Motor neuron (in vitro differentiated cells): ENCODE results near the gene GNG14. TPM values are rescaled to one million over a fixed set of nuclear protein-coding genes. Genes with fewer than 3 reads are reported as not detected.
"Not testable (repeated sequence)": the region's sequence is repeated elsewhere in the genome, so short reads cannot be mapped to it uniquely, and the experiment has no call there.

Experiments used
- ATAC-seq, 8 experiments: fragments of 200-7000 bp; cut with Tn5 transposase; replicated peaks in 6 of 8; 2 replicates each; pipeline ENCODE4 v1.8.0; 2021; ENCODE audit warnings: mild to moderate bottlenecking in 8 of 8, moderate library complexity in 8 of 8
- H3K27ac ChIP-seq, 2 donors: fragments of 250-450 bp; sonication (Bioruptor Pico); 2 replicates each; pipeline ENCODE4 v1.9.0; 2021; ENCODE audit warnings: antibody characterized with exemption in 2 of 2, mild to moderate bottlenecking in 2 of 2, moderate library complexity in 1 of 2
- H3K4me1 ChIP-seq, 2 donors: fragments of 250-450 bp; sonication (Bioruptor Pico); replicated peaks in 1 of 2; 2 replicates each; pipeline ENCODE4 v1.6.1; 2021; ENCODE audit warnings: antibody characterized with exemption in 2 of 2, mild to moderate bottlenecking in 2 of 2, moderate library complexity in 1 of 2
- H3K4me3 ChIP-seq, 5 donors: fragments of 250-450 bp; sonication (Bioruptor Pico); 2 replicates each; pipeline ENCODE4 v1.9.0; 2021; ENCODE audit warnings: antibody characterized with exemption in 5 of 5, mild to moderate bottlenecking in 5 of 5, moderate library complexity in 4 of 5
- WGBS, 10 experiments: fragments of 450-650 bp; shearing (Covaris generic); methylation state at CpG; one replicate each; pipeline ENCODE4 v1.0.0; 2022; 5-methylcytosine and 5-hydroxymethylcytosine counted together
- in situ Hi-C, 9 experiments: fragments of 400-800 bp; cut with MboI; loops; one replicate each; pipeline ENCODE4 v1.15.0; 2021; ENCODE audit warnings: low sequenced_read_pairs in 9 of 9, low pct_unique_long_range_greater_than_20kb in 2 of 9; ENCODE audit not compliant: unreplicated experiment in 9 of 9
- total RNA-seq, 8 experiments: library from RNA; unstranded; fragments of 300-600 nt; gene quantifications; 2 replicates each; pipeline versions ENCODE4 v1.2.3 to v1.2.4, GENCODE V29; 2022

GNG14 gene
- total RNA-seq, 8 experiments from 2014 or later: 3.7 to 5.7 TPM; not detected in 6

DNA sequence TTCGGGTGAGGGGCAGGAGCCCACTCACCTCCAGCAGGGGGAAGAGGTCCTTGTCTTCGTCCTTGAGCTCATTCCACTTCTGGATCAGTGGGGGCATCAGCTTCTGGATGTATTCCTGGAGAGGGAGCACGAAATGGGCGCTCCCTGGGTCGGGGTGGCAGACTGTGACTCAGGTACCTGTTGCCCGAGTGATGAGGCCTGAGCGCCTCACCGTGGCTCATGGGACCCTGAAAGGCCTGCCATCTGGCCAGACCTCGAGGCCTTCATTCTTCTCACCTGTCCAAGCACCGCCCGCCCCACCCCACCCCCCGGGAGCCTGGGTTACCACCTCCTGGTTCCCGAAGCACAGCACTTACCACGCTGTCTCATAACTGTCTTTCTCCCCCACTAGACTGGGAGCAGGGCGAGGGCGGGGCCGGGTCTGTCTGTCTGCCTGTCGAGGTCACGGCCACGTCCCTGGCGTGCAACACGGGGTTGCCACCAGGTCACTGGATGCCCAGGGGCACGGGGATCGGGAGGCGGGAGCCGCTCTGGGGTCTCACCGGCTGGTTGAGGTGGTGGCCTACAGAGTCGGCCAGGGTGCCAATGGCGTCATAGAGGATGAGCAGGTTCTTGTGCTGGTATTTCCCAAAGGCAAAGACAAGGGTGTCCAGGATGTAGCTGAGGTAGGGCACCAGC is 18.0 kb downstream of the GNG14 start:
- ATAC-seq: no peak

DNA sequence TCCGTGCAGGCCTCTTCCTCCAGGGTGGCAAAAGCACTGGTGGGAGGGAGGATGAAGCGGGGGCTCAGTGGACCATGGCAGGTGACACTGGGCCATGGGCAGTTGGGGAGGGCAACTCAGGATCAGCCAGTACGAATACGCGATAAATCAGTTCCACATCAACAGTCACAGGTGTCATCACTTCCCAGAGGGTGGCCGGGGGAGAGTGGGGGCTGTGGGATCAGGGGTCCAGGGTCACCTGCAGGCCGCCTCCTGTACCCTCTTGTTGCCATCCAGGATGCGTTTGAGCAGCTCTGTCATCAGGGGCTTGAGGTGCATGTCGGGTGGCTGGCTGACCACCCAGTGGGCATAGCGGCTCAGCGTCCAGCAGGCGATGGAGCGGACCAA is 18.5 kb downstream of the GNG14 start:
- in situ Hi-C loops: no loop called here
- 95 to 100% (median 100%) methylated on average over 1 to 4 of the region's 13 CpGs; no CpG with 5 or more reads in 7 of the 10 experiments for WGBS, 10 experiments
- Histone ChIP-seq H3K4me1 (peaks cover 8 to 9% of the 10 kb centered on the region in 2 donors), H3K27ac (no peak overlapping the region), H3K4me3 (no peak overlapping the region)
- ATAC-seq: no peak

More for the DNA sequence above, 18.0 kb downstream of the GNG14 start:
- 89 to 100% (median 90%) methylated on average over 1 to 7 of the region's 29 CpGs; no CpG with 5 or more reads in 7 of the 10 experiments for WGBS, 10 experiments
- in situ Hi-C loops: no loop called here
- Histone ChIP-seq H3K4me3 (no peak overlapping the region), H3K4me1 (peaks cover 8 to 9% of the 10 kb centered on the region in 2 donors), H3K27ac (no peak overlapping the region)

DNA sequence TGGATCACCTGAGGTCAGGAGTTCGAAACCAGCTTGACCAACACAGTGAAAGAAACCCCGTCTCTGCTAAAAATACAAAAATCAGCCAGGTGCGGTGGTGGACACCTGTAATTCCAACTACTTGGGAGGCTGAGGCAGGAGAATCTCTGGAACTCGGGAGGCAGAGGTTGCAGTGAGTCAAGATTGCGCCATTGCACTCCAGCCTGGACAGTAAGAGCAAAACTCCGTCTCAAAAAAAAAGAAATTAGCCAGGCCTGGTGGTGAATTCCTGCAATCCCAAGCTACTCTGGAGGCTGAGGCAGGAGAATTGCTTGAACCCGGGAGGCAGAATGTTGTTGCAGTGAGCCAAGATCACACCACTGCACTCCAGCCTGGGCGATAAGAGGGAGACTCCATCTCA is 20.8 kb downstream of the GNG14 start:
- in situ Hi-C loops: no loop called here
- Histone ChIP-seq H3K4me3 (no peak overlapping the region), H3K4me1 (no peaks in the 10 kb centered on the region), H3K27ac (no peak overlapping the region)
- WGBS, 10 experiments: 60 to 100% (median 97%) methylated on average over 1 to 6 of the region's 8 CpGs; no CpG with 5 or more reads in 1 of the 10 experiments
- ATAC-seq: no peak

DNA sequence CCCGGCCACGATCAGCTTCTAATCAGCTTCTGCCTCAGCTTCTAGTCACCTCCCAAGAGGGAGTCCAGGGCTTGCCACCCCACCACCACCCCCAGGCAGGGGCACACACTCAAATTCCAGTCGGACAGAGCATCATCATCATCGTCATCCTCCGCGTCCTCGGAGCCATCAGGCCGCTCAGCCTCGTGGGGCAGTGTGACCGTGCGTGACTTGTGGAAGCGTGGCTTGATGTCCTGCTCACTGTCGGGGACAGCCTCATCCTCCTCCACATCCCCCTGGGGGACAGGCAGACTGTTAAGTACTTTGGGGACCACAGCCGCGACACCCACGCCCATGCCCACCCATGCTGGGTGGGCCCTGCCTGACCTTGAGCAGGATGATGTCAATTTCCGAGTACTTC is 23.4 kb downstream of the GNG14 start:
- in situ Hi-C loops: no loop called here
- ATAC-seq: peak in 2 of 8 experiments; percentile 8 to 15
- 88 to 96% (median 90%) methylated on average over 2 to 6 of the region's 17 CpGs; no CpG with 5 or more reads in 7 of the 10 experiments for WGBS, 10 experiments
- H3K4me1 ChIP-seq: no peaks in the 10 kb centered on the region
- H3K4me3 ChIP-seq: no peak overlapping the region
- H3K27ac ChIP-seq: no peak overlapping the region

DNA sequence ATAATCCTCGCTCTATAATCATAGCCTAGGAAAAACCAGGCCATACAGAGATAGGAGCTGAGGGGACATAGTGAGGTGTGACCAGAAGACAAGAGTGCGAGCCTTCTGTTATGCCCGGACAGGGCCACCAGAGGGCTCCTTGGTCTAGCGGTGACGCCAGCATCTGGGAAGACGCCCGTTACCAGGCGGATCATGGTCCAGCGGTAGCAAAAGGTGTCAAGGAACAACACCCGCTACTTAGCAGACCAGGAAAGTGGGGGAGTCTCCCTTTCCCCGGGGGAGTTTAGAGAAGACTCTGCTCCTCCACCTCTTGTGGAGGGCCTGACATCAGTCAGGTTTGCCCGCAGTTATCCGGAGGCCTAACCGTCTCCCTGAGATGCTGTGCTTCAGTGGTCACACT is 24.3 kb downstream of the GNG14 start:
- in situ Hi-C loops, ATAC-seq, H3K4me1 ChIP-seq, H3K4me3 ChIP-seq, H3K27ac ChIP-seq: not testable (repeated sequence)
- no CpG with 5 or more reads among the region's 14 CpGs for WGBS, 10 experiments

DNA sequence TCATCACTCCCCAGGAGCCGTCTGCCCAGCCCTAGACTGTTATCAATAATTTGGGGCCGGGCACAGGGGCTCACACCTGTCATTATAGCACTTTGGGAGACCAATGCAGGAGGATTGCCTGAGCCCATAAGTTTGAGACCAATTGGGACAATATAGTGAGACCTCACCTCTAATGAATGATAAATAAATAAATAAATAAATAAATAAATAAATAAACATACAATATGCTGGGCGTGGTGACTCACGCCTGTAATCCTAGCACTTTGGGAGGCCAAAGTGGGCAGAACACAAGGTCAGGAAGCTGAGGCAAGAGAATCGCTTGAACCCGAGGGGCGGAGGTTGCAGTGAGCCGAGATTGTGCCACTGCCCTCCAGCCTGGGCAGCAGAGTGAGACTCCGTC is 25.5 kb downstream of the GNG14 start:
- WGBS, 10 experiments: 78 to 100% (median 91%) methylated on average over 1 to 7 of the region's 9 CpGs; no CpG with 5 or more reads in 1 of the 10 experiments
- ATAC-seq, H3K27ac ChIP-seq, in situ Hi-C loops, H3K4me1 ChIP-seq, H3K4me3 ChIP-seq: not testable (repeated sequence)

DNA sequence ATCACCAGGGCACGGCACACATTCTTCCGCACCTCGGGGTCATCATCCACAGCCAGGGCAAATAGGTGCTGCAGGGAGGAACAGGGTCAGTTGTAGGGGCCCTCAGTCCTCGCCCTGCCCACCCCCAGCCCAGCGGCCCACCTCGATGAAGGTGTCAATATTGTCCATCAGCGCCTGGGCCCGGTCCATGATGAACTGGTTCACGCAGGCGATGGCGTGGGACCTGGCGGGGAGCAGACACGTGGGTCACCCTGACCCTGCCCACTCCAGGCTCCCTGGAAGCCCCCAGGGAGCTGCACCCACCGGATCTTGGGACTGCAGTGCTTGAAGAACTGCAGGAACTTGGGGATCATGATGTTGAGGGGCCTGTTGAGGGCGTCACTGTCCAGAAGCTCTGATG is 27.3 kb downstream of the GNG14 start:
- ATAC-seq: peak in 1 of 8 experiments; percentile 19
- 96 to 100% methylated on average over 1 to 7 of the region's 15 CpGs; no CpG with 5 or more reads in 8 of the 10 experiments for WGBS, 10 experiments
- Histone ChIP-seq H3K4me3 (no peak overlapping the region), H3K4me1 (peaks cover 0 to 5% of the 10 kb centered on the region in 2 donors), H3K27ac (no peak overlapping the region)
- in situ Hi-C loops: no loop called here

DNA sequence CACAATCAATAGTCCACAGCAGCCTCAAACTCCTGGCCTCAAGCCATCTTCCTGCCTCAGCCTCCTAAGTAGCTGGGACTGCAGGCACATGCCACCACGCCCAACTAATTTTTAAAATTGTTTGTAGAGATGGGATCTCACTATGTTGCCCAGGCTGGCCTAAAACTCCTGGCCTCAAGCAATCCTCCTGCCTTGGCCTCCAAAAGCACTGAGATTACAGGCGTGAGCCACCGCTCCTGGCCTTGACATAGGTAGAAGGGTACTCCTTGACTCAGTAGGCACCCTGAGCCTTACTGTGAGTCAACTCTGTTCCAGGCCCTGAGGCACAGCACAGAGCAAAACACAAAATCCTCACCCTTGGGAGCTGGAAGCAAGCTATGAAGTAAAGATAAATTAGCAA is 28.1 kb downstream of the GNG14 start:
- H3K4me3 ChIP-seq: no peak overlapping the region
- 90 to 100% methylated on average over 2 of the region's 3 CpGs; no CpG with 5 or more reads in 8 of the 10 experiments for WGBS, 10 experiments
- no peak overlapping the region for H3K27ac ChIP-seq
- ATAC-seq: no peak
- peaks cover 4 to 10% of the 10 kb centered on the region in 2 donors for H3K4me1 ChIP-seq
- in situ Hi-C loops: no loop called here

DNA sequence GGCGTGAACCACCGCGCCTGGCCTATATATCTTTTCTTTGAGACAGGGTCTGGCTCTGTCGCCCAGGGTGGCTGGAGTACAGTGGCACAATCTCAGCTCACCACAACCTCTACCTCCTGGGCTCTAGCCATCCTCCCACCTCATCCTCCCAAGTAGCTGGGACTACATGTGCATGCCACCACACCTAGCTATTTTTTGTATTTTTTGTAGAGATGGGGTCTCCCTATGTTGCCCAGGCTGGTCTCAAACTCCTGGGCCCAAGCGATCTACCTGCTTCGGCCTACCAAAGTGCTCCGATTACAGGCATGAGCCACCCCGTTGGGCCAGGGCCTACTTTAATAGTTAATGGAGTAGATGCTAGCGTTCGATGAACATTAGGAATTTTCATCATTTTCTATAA is 32.5 kb downstream of the GNG14 start:
- Histone ChIP-seq H3K4me3 (peak overlapping the region in 3 of 5 donors; percentile 74 to 92 (median 82)), H3K4me1 (peaks cover 8 to 16% of the 10 kb centered on the region in 2 donors), H3K27ac (peak overlapping the region in 1 of 2 donors; percentile 94)
- ATAC-seq: no peak
- WGBS, 10 experiments: 30 to 100% (median 84%) methylated on average over 2 to 9 of the region's 10 CpGs; no CpG with 5 or more reads in 4 of the 10 experiments
- in situ Hi-C loops: no loop called here

DNA sequence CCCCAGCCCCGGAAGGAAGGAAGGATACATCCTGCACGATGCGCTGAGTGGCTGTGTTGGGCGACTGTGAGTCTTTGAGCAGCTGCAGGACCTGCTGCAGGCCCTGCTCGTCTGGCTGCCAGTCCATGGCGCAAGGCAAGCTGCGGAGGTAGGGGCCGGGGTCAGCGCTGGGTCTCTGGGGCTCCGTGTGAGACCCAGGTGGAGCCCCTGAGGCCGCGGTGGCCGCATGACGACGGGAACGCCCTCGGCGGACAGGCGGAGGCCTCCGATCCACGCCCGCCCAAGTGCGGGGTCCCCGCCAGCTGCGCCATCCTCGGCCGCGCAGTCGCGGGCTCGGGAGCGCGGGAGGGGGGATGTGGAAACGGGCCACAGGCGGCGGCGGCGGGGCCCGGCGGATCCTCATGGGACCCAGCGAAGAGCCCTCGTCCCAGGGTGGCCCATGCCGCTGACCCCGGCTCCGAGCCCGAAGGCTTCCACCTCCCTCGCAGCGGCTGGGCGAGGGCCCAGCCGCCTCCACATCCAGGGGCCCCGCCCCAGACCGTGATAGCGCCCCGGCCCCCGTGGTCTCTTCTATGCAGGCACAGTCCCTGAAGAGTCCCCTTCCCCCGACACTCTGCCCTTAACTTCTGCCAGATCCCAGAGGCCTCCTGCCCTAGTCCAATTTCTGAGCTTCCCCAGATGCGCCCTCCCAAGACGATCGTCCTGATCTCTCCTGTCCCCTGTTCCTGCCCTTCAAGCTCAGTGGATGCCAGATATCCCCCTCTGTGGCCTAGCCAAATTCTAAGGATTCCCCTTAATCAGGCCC is 33.3 kb downstream of the GNG14 start:
- 0 to 40% (median 8%) methylated on average over 1 to 17 of the region's 59 CpGs; no CpG with 5 or more reads in 5 of the 10 experiments for WGBS, 10 experiments

DNA sequence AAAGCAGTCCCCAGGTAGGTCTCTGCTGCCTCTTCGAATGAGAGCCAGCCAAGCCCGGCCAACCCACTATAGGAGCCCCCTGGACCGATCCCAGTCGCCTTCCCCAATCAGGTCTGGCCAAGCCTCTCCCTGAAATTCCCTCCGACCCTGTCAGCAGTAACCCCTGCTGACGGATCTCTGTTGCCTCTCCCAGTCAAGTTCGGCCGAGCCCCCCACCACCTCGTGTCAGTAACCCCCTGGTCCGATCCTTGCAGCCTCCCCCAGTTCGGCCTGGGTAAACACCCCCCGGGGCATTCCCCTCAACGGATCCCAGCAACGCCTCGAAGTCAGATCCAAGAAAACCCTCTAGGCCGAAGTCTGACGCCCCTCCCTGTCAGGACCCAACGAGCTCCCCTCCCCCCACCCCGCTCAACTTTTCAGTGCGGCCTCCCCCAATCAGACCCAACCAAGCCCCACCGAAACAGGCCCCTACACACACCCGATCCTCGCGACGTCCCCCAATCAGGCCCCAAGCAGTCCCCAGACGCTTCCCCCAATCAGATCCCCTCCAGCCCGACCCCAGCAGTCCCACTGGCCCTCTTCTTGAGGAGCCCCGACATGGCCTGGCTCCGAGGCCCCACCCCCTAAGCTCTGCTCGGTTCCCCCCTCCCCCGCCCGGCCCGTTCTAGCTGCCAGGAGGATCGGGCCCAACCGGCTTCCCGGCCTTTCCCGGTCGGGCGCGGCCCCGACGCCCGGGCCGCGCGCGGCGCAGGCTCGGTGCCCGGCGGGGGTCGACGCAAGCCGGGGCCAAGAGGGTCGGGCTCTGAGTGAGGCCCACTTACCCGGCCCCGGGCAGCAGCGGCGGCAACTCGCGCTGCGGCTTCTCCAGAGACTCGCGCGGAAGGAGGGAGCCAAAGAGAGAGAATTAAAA is 34.1 kb downstream of the GNG14 start:
- Histone ChIP-seq H3K27ac (peak overlapping the region; percentile 92 to 94), H3K4me3 (peak overlapping the region; percentile 74 to 94 (median 92)), H3K4me1 (peaks cover 8 to 16% of the 10 kb centered on the region in 2 donors)
- peak; percentile 30 to 70 (median 66) for ATAC-seq
- WGBS, 10 experiments: 0 to 40% (median 2%) methylated on average over 1 to 17 of the region's 65 CpGs; no CpG with 5 or more reads in 2 of the 10 experiments
- in situ Hi-C loops: no loop called here

More for the DNA sequence above, 33.3 kb downstream of the GNG14 start:
- Histone ChIP-seq H3K27ac (peak overlapping the region; percentile 92 to 94), H3K4me3 (peak overlapping the region; percentile 74 to 94 (median 92)), H3K4me1 (peaks cover 8 to 16% of the 10 kb centered on the region in 2 donors)
- peak in 4 of 8 experiments; percentile 6 to 24 (median 6) for ATAC-seq
- in situ Hi-C loops: no loop called here

DNA sequence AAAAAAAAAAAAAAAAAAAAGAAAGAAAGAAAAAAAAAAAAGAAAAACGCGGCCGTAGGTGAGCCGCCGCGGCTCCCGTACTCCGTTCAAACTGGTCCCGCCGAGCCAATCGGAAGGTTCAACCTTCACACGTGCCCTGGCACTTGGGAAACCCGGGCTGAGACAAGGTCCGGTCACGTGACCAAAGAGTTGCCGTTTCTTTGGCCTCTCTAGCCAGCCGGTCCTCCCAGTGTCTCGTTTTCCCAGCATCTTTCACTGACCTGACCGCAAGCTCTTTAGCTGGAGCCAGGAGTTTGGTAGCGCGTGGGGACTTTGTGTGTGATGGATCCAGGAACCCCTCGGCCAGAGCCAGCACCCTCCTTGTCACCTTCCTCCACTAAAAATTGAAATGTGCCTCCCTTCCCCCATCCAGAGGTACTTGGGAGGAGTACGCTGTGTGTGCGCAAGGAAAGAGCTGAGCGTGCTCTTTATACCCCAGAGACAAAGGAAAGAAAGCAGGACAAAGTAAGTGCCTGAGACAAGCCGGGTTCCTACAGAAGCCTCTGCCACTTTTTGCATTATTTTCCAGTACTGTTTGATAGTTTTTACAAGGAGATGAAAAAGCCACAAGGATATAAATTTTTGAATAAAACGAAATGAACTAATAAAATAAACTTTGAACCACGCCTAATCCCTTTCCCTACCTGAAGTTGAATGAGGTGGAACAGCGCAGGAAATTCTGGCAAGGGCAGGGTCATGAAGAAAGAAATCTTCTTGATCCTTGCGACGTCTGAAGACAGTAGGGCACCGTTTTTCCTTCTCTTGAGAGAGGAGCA is 35.0 kb downstream of the GNG14 start:
- H3K27ac ChIP-seq: peak overlapping the region; percentile 92 to 94
- H3K4me3 ChIP-seq: peak overlapping the region; percentile 74 to 94 (median 92)
- H3K4me1 ChIP-seq: peaks cover 8 to 16% of the 10 kb centered on the region in 2 donors
- in situ Hi-C loops: no loop called here
- peak; percentile 69 to 91 (median 86) for ATAC-seq
- 0 to 2% (median 1%) methylated on average over 10 to 25 of the region's 32 CpGs; no CpG with 5 or more reads in 1 of the 10 experiments for WGBS, 10 experiments
